ENCODE measurements around the gene MGA. TPM values are rescaled to one million over a fixed set of nuclear protein-coding genes. Genes with fewer than 3 reads are reported as not detected.

MGA gene
- total RNA-seq, 1 donor from 2014 or later = 32.6 TPM

DNA sequence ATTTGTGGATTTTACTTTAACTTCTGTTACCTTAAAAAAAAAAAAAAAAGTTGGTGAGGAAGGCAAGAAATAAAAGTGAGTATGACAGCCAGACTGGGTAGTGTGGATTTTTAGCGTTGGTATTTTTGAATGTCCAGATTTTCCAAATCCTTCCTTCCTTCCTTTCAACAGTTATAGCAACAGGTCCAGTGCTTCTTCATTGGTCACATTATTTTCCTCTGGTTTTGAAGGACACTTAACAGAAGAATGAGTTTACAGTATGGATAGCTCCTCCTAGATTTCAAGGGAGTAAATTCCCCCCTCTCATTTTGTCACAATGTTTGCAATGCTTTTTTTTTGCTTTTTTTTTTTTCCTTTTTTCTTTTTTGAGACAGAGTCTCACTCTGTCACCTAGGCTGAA is 120.5 kb downstream of the MGA start:
- H3K36me3 Mint-ChIP-seq (ENCODE audit: low read depth, unreplicated experiment) = peaks cover 6% of the 10 kb centered on the region
- H3K27ac Mint-ChIP-seq (ENCODE audit: unreplicated experiment) = no peak overlapping the region
- H3K27ac ChIP-seq (ENCODE audit: low read depth, low read length) = no peak overlapping the region
- no peaks in the 10 kb centered on the region for H3K9me3 ChIP-seq (ENCODE audit: insufficient read depth, low read depth, low read length)
- H3K36me3 ChIP-seq (ENCODE audit: insufficient read depth, low read length) = no peaks in the 10 kb centered on the region
- H3K79me2 ChIP-seq (ENCODE audit: insufficient read depth, low read length) = peaks cover 89% of the 10 kb centered on the region
- H3K4me3 Mint-ChIP-seq (ENCODE audit: unreplicated experiment) = no peak overlapping the region
- no peaks in the 10 kb centered on the region for H3K27me3 ChIP-seq (ENCODE audit: insufficient read depth, low read length)
- H3K4me2 ChIP-seq (ENCODE audit: low read length) = no peak overlapping the region
- H3K9ac ChIP-seq (ENCODE audit: low read length) = no peak overlapping the region
- H3K27me3 Mint-ChIP-seq (ENCODE audit: low read depth, unreplicated experiment) = no peaks in the 10 kb centered on the region
- FAIRE-seq = no peak
- H3K4me3 ChIP-seq (ENCODE audit: insufficient read depth, low read depth, low read length) = no peak overlapping the region
- H4K20me1 ChIP-seq (ENCODE audit: insufficient read depth, low read length) = peaks cover 72% of the 10 kb centered on the region
- H3K4me1 ChIP-seq (ENCODE audit: insufficient read depth, low read length) = peaks cover 37% of the 10 kb centered on the region
- peaks cover 39% of the 10 kb centered on the region for H3K4me1 Mint-ChIP-seq (ENCODE audit: low read depth, unreplicated experiment)
- no peak overlapping the region for H2AFZ ChIP-seq (ENCODE audit: low read depth, low read length)
- H3K9me3 Mint-ChIP-seq (ENCODE audit: unreplicated experiment) = no peaks in the 10 kb centered on the region
- DNase-seq (ENCODE audit: low read depth) = no peak
- TF ChIP-seq, protein P1, sequence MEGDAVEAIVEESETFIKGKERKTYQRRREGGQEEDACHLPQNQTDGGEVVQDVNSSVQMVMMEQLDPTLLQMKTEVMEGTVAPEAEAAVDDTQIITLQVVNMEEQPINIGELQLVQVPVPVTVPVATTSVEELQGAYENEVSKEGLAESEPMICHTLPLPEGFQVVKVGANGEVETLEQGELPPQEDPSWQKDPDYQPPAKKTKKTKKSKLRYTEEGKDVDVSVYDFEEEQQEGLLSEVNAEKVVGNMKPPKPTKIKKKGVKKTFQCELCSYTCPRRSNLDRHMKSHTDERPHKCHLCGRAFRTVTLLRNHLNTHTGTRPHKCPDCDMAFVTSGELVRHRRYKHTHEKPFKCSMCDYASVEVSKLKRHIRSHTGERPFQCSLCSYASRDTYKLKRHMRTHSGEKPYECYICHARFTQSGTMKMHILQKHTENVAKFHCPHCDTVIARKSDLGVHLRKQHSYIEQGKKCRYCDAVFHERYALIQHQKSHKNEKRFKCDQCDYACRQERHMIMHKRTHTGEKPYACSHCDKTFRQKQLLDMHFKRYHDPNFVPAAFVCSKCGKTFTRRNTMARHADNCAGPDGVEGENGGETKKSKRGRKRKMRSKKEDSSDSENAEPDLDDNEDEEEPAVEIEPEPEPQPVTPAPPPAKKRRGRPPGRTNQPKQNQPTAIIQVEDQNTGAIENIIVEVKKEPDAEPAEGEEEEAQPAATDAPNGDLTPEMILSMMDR (IDR thresholded peaks at IDR 0.05; ENCODE audit: insufficient read depth, low read depth, low read length) = no peak
- no peak for TF ChIP-seq EZH2 (IDR thresholded peaks at IDR 0.05; ENCODE audit: insufficient read depth, low read length)

DNA sequence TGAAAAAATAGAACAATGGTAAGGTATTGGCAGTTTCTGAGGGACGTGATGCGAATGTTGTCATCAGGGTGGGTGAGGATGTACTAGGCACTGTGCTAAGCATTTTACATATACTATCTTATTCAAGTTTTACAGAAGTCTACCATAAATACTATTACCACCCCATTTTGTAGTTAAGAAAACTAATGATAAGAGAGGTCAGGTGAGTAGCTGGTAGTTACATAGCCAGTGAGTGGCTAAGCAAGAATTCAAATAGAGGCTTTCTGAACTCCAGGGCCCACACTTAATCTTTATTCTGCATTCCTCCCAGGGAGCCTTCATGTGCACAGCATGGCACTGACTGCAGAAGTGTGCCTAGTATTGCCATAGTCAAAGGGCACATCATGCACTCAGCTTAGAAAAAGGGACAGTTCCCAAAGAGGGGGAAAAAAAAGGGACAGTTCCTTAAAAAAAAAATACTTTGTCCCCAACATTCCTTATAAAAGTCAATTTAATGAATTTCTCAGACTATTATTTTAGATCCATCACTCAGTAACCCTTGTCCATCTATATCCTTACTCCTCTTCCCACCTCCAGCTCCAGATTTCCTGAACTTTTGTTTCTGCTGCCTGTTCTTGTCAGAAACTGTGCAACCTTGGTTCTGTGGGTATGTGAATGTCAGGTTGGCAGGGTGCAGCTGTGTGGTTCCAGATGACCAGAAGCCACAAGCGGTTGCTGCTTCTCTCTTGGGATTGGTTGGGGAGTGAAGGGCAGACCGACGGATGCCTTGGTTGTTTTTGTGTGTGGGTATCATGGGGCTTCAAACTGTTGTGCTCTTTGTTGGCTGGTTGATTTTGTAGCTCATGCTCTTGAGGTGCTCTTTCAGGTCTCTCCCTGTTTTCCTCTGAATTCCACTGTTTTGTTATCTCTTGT is 122.4 kb downstream of the MGA start:
- Histone ChIP-seq H3K4me2 (ENCODE audit: low read length) (no peak overlapping the region), H2AFZ (ENCODE audit: low read depth, low read length) (no peak overlapping the region), H3K9ac (ENCODE audit: low read length) (no peak overlapping the region), H3K27ac (ENCODE audit: low read depth, low read length) (no peak overlapping the region), H3K36me3 (ENCODE audit: insufficient read depth, low read length) (no peaks in the 10 kb centered on the region), H3K79me2 (ENCODE audit: insufficient read depth, low read length) (peaks cover 86% of the 10 kb centered on the region), H3K27me3 (ENCODE audit: insufficient read depth, low read length) (no peaks in the 10 kb centered on the region), H3K4me1 (ENCODE audit: insufficient read depth, low read length) (peaks cover 19% of the 10 kb centered on the region), H4K20me1 (ENCODE audit: insufficient read depth, low read length) (peaks cover 54% of the 10 kb centered on the region), H3K4me3 (ENCODE audit: insufficient read depth, low read depth, low read length) (no peak overlapping the region), H3K9me3 (ENCODE audit: insufficient read depth, low read depth, low read length) (no peaks in the 10 kb centered on the region)
- Mint-ChIP-seq H3K9me3 (ENCODE audit: unreplicated experiment) (no peaks in the 10 kb centered on the region), H3K4me1 (ENCODE audit: low read depth, unreplicated experiment) (peaks cover 27% of the 10 kb centered on the region), H3K27ac (ENCODE audit: unreplicated experiment) (no peak overlapping the region), H3K4me3 (ENCODE audit: unreplicated experiment) (no peak overlapping the region), H3K27me3 (ENCODE audit: low read depth, unreplicated experiment) (no peaks in the 10 kb centered on the region), H3K36me3 (ENCODE audit: low read depth, unreplicated experiment) (peaks cover 6% of the 10 kb centered on the region)
- DNase-seq (ENCODE audit: low read depth) (no peak), FAIRE-seq (no peak)
- TF ChIP-seq, protein P1 (IDR thresholded peaks at IDR 0.05; ENCODE audit: insufficient read depth, low read depth, low read length) = no peak
- TF ChIP-seq EZH2 (IDR thresholded peaks at IDR 0.05; ENCODE audit: insufficient read depth, low read length) = no peak

DNA sequence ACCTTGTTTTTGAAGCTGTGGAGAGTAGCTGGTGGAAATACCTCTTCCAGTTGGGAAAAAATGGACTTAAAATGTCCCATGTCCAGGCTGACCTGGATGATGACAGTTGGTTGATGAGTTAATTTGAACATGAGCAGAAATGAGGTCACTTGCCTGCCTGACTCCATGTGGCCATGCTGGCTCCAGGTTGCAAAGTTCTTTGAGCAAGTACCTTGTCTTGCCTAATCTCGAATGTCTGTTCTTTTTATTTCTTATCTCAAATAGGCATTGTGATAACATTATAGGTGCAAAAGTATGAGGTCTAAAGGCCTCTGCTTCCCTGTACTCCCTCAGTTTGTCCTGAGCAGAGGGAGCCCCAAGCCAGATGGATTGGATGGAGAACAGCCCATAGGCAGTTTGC is 123.1 kb downstream of the MGA start:
- H3K4me1 Mint-ChIP-seq (ENCODE audit: low read depth, unreplicated experiment) = peaks cover 23% of the 10 kb centered on the region
- H3K79me2 ChIP-seq (ENCODE audit: insufficient read depth, low read length) = peaks cover 84% of the 10 kb centered on the region
- no peaks in the 10 kb centered on the region for H3K36me3 ChIP-seq (ENCODE audit: insufficient read depth, low read length)
- no peak overlapping the region for H3K4me3 ChIP-seq (ENCODE audit: insufficient read depth, low read depth, low read length)
- peaks cover 6% of the 10 kb centered on the region for H3K36me3 Mint-ChIP-seq (ENCODE audit: low read depth, unreplicated experiment)
- no peaks in the 10 kb centered on the region for H3K9me3 Mint-ChIP-seq (ENCODE audit: unreplicated experiment)
- peaks cover 12% of the 10 kb centered on the region for H3K4me1 ChIP-seq (ENCODE audit: insufficient read depth, low read length)
- no peak overlapping the region for H3K27ac ChIP-seq (ENCODE audit: low read depth, low read length)
- H3K4me2 ChIP-seq (ENCODE audit: low read length) = no peak overlapping the region
- no peak for TF ChIP-seq EZH2 (IDR thresholded peaks at IDR 0.05; ENCODE audit: insufficient read depth, low read length)
- TF ChIP-seq, protein P1 (IDR thresholded peaks at IDR 0.05; ENCODE audit: insufficient read depth, low read depth, low read length) = no peak
- H3K27me3 ChIP-seq (ENCODE audit: insufficient read depth, low read length) = no peaks in the 10 kb centered on the region
- H3K9ac ChIP-seq (ENCODE audit: low read length) = no peak overlapping the region
- no peak overlapping the region for H3K27ac Mint-ChIP-seq (ENCODE audit: unreplicated experiment)
- no peak overlapping the region for H3K4me3 Mint-ChIP-seq (ENCODE audit: unreplicated experiment)
- no peak overlapping the region for H2AFZ ChIP-seq (ENCODE audit: low read depth, low read length)
- H4K20me1 ChIP-seq (ENCODE audit: insufficient read depth, low read length) = peaks cover 53% of the 10 kb centered on the region
- no peak for FAIRE-seq
- no peaks in the 10 kb centered on the region for H3K9me3 ChIP-seq (ENCODE audit: insufficient read depth, low read depth, low read length)
- no peak for DNase-seq (ENCODE audit: low read depth)
- H3K27me3 Mint-ChIP-seq (ENCODE audit: low read depth, unreplicated experiment) = no peaks in the 10 kb centered on the region

All from astrocyte (in vitro differentiated cells and primary cell).